Muscle layer of duodenum (tissue), 2 donors: ENCODE data around the gene DNAI2.
A peak's percentile ranks its signal among the peaks of the same experiment; 100 is the strongest.

Experiments
- H3K27ac ChIP-seq: one replicate; pipeline ENCODE4 v1.7.0; 2013; ENCODE audit warnings: mild to moderate bottlenecking, low read length
- H3K27me3 ChIP-seq: one replicate; pipeline ENCODE4 v1.7.0; 2013; ENCODE audit warnings: low read depth, mild to moderate bottlenecking, control low read depth, low read length
- H3K36me3 ChIP-seq, 2 donors: one replicate each; pipeline ENCODE4 v1.7.0; 2013; ENCODE audit warnings: low read length in 2 of 2, control low read depth in 1 of 2, mild to moderate bottlenecking in 1 of 2; ENCODE audit not compliant: insufficient read depth in 2 of 2, control insufficient read depth in 1 of 2
- H3K4me1 ChIP-seq, 2 donors: one replicate each; pipeline ENCODE4 v1.7.0; 2013; ENCODE audit warnings: low read length in 2 of 2, mild to moderate bottlenecking in 2 of 2, control low read depth in 1 of 2, moderate library complexity in 1 of 2; ENCODE audit not compliant: insufficient read depth in 2 of 2, control insufficient read depth in 1 of 2
- H3K4me3 ChIP-seq, 2 donors: one replicate each; pipeline ENCODE4 v1.7.0; 2013; ENCODE audit warnings: low read length in 2 of 2, low read depth in 1 of 2, mild to moderate bottlenecking in 1 of 2
- H3K9me3 ChIP-seq, 2 donors: one replicate each; pipeline ENCODE4 v1.7.0; 2013; ENCODE audit warnings: low read length in 2 of 2, control low read depth in 1 of 2, mild to moderate bottlenecking in 1 of 2; ENCODE audit not compliant: control insufficient read depth in 1 of 2
- donor health status: healthy.

Gene DNAI2

DNA sequence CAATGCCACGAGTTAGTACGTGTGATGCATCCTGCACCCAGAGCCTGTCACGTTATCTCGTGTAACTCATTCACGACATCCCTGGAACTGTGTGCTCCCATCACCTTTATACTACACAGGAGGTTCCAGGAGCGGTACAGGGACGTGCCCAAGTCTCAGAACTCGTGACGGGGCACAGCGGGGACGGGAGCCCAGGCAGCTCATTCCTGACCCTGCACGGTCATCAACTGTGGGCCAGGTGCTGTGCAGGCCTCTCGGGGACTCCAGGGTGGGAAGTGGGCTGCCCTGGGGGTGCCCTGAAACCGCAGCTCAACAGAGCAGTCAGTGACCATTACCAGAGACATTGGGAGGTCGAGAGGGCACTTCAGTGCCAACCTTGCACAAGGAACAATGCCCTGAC, 40.8 kb downstream of the DNAI2 start:
- H3K27me3 ChIP-seq = no peaks in the 10 kb centered on the region
- H3K4me3 ChIP-seq = no peak overlapping the region
- H3K36me3 ChIP-seq = no peaks in the 10 kb centered on the region
- no peaks in the 10 kb centered on the region for H3K4me1 ChIP-seq
- no peak overlapping the region for H3K27ac ChIP-seq
- H3K9me3 ChIP-seq = peaks cover 0 to 4% of the 10 kb centered on the region in 2 donors

DNA sequence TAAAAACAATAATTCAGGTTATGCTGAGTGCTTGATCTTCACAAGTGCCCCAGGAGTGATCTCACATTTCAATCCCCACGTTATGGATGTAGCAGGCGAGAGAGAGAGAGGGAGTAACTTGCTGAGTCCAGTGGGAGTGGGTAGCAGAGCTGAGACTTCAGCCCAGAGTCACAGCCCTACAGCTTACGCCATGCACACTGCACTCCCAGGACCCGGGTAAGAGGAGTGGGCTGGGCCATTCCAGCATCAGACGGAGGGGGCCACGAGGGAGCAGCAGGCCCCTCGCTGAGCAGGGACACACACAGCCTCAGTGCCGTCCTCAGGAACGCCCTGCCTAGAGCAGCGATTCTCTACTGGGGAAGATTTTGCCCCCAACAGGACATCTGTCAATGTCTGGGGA, 42.2 kb downstream of the DNAI2 start:
- H3K27ac ChIP-seq = no peak overlapping the region
- no peaks in the 10 kb centered on the region for H3K36me3 ChIP-seq
- no peaks in the 10 kb centered on the region for H3K4me1 ChIP-seq
- no peak overlapping the region for H3K4me3 ChIP-seq
- no peaks in the 10 kb centered on the region for H3K27me3 ChIP-seq
- peaks cover 0 to 4% of the 10 kb centered on the region in 2 donors for H3K9me3 ChIP-seq

DNA sequence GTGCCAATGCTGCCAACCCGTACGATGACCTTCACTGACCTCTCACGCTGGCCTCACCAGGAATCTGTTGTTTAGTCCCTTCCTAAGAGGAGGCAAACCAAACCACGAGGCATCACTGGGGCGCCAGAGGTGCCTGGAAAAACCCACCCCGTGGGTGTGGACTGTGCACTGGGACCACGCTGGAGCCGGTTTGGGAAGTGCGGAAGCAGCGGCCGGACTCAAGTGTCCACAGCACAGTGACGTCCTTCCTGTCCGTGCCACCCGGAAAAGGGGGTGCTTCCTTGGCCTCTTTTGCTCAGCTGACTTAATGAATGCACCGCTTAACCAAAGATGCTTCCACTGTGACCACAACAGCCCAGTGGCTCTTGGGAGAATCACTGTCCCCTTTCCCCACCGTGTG, 43.0 kb downstream of the DNAI2 start:
- H3K36me3 ChIP-seq = no peaks in the 10 kb centered on the region
- peaks cover 0 to 4% of the 10 kb centered on the region in 2 donors for H3K9me3 ChIP-seq
- no peaks in the 10 kb centered on the region for H3K4me1 ChIP-seq
- H3K4me3 ChIP-seq = no peak overlapping the region
- peaks cover 4% of the 10 kb centered on the region for H3K27me3 ChIP-seq
- no peak overlapping the region for H3K27ac ChIP-seq

DNA sequence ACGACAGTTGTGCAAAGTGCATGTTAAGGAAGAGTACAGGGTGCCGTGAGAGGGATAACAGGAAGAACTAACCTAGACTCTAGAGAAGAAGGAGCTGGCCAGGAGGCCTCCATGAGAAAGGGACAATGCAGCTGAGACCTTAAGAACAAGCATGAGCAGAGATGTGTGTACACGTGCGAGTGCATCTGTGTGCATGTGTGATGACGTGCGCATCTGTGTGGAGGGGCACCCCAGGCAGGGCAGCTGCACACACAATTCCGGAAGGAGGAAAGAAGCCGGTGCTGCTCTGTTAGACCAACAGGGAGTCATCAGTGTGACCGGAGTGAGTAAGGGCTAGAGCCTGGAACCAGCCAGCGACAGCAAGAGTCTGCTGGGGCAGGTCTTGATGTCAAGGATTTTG, 44.4 kb downstream of the DNAI2 start:
- Histone ChIP-seq H3K9me3 (no peaks in the 10 kb centered on the region), H3K27me3 (peaks cover 4% of the 10 kb centered on the region), H3K4me3 (no peak overlapping the region), H3K36me3 (no peaks in the 10 kb centered on the region), H3K27ac (no peak overlapping the region), H3K4me1 (no peaks in the 10 kb centered on the region)

DNA sequence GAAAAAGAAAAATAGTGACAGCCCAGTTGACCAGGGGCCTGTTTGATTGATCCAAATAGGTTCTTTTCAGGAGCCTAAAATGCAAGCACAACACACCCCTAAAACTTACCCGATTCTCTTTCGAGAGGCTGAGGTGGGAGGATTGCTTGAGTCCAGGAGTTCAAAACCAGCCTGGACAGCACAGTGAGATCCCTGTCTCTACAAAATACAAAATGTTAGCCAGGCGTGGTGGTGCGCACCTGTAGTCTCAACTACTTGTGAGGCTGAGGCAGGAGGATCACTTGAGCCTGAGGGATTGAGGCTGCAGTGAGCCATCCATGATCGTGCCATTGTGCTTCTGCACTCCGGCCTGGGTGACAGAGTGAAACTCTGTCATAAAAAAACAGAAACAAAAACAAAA, 50.5 kb downstream of the DNAI2 start:
- H3K27ac ChIP-seq = no peak overlapping the region
- peaks cover 21% of the 10 kb centered on the region for H3K27me3 ChIP-seq
- H3K4me1 ChIP-seq = peaks cover 3 to 19% of the 10 kb centered on the region in 2 donors
- no peaks in the 10 kb centered on the region for H3K9me3 ChIP-seq
- H3K36me3 ChIP-seq = no peaks in the 10 kb centered on the region
- H3K4me3 ChIP-seq = no peak overlapping the region

DNA sequence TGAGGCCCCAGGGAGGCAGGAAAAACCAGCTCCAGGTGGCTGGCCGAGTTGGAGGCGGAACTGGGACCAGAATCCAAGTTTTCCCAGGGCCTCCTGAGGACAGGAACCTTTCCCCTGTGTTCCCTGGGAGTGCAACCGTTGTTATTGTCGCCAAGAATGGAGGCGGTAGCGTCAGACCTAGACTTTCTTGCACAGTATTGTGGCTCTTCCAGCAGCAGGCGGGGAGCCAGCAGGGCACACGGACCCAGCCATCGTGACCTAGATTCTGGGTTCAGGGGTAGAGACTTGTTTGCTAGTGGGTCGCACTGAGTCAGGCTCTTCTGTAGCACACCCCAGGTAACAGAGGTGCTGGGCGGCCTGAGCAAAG, 51.3 kb downstream of the DNAI2 start:
- Histone ChIP-seq H3K27me3 (peaks cover 21% of the 10 kb centered on the region), H3K4me3 (peak overlapping the region; percentile 26 to 65), H3K36me3 (no peaks in the 10 kb centered on the region), H3K9me3 (no peaks in the 10 kb centered on the region), H3K27ac (no peak overlapping the region), H3K4me1 (peaks cover 3 to 19% of the 10 kb centered on the region in 2 donors)

DNA sequence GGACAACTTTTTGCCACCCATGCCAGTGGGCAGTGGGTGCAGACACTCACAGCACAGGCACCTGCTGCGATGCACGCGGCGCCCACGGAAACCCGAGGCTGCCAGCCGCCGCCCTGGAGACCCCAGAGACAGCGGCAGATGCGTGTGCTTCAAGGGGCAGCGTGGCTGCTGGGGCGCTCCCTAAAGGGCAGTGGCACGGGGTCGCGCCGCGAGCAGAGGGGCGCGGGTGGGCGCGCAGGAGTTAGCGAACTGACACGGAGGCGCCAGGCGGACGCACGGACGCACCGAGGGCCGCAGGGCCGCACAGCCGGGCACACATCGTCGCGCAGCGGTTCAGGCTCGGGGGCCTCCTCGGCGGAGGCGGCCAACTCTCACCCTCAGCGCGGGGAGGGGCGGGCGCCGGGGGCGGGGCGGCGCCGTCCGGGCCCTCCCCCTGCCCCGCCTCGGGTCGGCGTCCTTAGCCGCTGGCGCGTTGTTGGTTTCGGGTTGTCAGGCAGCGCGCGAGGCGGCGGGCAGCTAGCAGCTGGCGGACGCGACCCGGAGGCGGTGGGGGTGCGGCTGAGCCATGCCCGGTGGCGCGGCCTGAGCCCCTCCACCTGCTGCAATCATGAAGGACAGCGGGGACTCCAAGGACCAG, 51.8 kb downstream of the DNAI2 start, which contains the start of gene KIF19:
KIF19 (plus strand) TSS at position 484 of the 637 bp plus-strand sequence; CDS start at position 608, 124 bp downstream.
- H3K36me3 ChIP-seq = no peaks in the 10 kb centered on the region
- H3K4me1 ChIP-seq = peaks cover 3 to 19% of the 10 kb centered on the region in 2 donors
- H3K9me3 ChIP-seq = no peaks in the 10 kb centered on the region
- H3K27ac ChIP-seq = no peak within 1 kb of the TSS
- peak within 1 kb of the TSS; percentile 44 to 65 for H3K4me3 ChIP-seq
- peaks cover 21% of the 10 kb centered on the region for H3K27me3 ChIP-seq

DNA sequence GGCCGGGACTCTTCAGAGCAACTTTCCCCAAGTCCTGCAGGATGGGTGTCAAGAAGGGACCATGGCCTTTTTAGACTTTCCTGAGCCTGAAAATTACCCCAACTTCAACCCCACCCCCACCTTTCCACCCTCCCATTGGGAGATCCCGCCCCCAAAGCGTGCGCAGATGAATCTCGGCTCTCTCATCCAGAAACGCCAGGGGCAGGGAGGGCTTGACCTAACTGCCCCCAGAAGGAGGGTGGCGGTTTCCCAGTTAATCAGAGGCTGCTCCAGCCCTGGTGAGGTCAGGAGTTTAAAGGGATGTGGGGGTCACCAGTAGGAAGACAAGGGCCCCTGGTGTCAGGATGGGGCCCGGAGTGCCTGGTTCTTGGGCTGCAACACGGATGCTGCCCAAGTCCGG, 52.5 kb downstream of the DNAI2 start:
- Histone ChIP-seq H3K4me1 (peaks cover 3 to 19% of the 10 kb centered on the region in 2 donors), H3K27me3 (peaks cover 21% of the 10 kb centered on the region), H3K27ac (no peak overlapping the region), H3K4me3 (peak overlapping the region; percentile 44 to 65), H3K9me3 (no peaks in the 10 kb centered on the region), H3K36me3 (no peaks in the 10 kb centered on the region)

DNA sequence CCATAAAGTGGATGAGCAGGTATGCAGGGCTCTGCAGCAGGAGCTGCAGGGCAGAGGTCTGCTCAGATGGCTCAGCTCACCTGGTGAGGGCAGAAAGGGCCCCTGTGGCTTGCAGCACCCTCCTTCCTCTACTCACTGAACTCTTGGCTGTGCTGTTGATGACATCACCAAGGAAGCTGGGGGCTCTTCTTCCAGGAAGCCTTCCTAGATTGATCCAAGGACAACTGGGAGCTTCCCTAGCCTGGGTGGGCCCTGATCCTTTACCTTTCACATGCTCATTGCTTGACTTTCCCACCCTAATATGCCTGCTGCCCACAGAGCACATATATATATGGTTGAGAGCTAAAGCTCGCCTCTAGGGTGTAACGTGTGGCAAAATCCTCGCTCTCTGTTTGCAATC, 54.5 kb downstream of the DNAI2 start:
- Histone ChIP-seq H3K27ac (no peak overlapping the region), H3K4me1 (peaks cover 3 to 19% of the 10 kb centered on the region in 2 donors), H3K9me3 (no peaks in the 10 kb centered on the region), H3K4me3 (no peak overlapping the region), H3K27me3 (peaks cover 18% of the 10 kb centered on the region), H3K36me3 (no peaks in the 10 kb centered on the region)

DNA sequence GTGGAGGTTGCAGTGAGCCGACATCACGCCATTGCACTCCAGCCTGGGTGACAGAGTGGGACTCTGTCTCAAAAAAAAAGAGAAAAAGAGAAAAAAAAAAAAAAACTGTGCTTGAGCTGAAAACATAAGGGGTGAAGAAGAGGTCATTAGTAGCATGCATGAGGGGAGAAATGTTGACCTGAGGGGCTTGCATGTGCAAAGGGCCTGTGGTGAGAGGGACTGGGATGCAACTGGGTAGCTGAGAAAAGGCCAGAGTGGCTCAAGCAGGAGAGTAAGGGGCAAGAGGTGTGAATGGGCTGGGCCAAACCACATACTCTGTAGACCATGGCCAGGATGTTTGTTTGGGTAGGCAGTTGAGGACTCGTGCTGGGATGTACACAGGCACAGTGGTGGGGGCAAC, 55.3 kb downstream of the DNAI2 start:
- H3K4me1 ChIP-seq = peaks cover 3 to 19% of the 10 kb centered on the region in 2 donors
- peaks cover 18% of the 10 kb centered on the region for H3K27me3 ChIP-seq
- peaks cover 0 to 5% of the 10 kb centered on the region in 2 donors for H3K9me3 ChIP-seq
- no peak overlapping the region for H3K4me3 ChIP-seq
- H3K36me3 ChIP-seq = no peaks in the 10 kb centered on the region
- no peak overlapping the region for H3K27ac ChIP-seq

DNA sequence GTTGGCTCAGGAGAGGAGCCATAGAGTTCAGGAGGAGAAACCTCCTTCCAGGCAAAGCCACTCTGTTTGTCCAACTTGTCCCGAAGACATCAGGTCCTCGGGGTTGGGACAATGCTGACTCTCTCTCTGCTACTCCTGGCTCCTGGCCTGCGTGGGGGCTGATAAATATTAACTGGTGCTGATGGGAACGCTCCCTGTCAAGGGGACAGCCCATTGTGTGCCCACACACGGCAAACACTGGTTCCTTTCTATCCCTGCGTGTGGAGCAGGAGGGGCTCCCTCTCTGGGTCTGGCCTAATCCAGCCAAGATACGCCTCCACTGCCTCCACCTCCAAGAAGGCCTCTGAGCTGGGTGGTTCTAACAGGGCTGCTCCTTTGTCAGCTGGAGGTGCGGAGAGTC, 56.4 kb downstream of the DNAI2 start:
- Histone ChIP-seq H3K4me1 (peaks cover 3 to 16% of the 10 kb centered on the region in 2 donors), H3K4me3 (no peak overlapping the region), H3K27me3 (peaks cover 18% of the 10 kb centered on the region), H3K36me3 (no peaks in the 10 kb centered on the region), H3K27ac (no peak overlapping the region), H3K9me3 (peaks cover 0 to 6% of the 10 kb centered on the region in 2 donors)
